Testis (tissue), 3 donors: ENCODE measurements around the gene A1BG. TPM values are rescaled to one million over a fixed set of nuclear protein-coding genes. Genes with fewer than 3 reads are reported as not detected.

ENCODE experiments used
- DNase-seq: peaks from one replicate; pipeline ENCODE4 v3.0.0-alpha.2; 2019
- H3K27ac ChIP-seq, 2 donors: fragments of 200-600 bp; sonication (generic); one replicate each; pipeline ENCODE4 v1.5.1; 2019
- H3K27me3 ChIP-seq: fragments of 200-600 bp; sonication (generic); one replicate; pipeline ENCODE4 v1.5.1; 2019
- H3K36me3 ChIP-seq: fragments of 200-600 bp; sonication (generic); one replicate; pipeline ENCODE4 v1.5.1; 2017; ENCODE audit warnings: low read depth; ENCODE audit errors: missing control alignments
- H3K4me1 ChIP-seq: fragments of 200-600 bp; sonication (generic); one replicate; pipeline ENCODE4 v1.5.1; 2019
- H3K4me3 ChIP-seq, 2 donors: fragments of 200-600 bp; sonication (generic); one replicate each; pipeline ENCODE4 v1.5.1; 2017 to 2019
- H3K9me3 ChIP-seq: fragments of 200-600 bp; sonication (generic); one replicate; pipeline ENCODE4 v1.5.1; 2017
- POLR2A ChIP-seq: fragments of 450-650 bp; IDR thresholded peaks from one replicate; pipeline ENCODE4 v1.6.1; 2017; ENCODE audit warnings: antibody characterized with exemption, mild to moderate bottlenecking, moderate library complexity
- WGBS, 2 donors: methylation state at CpG; one replicate each; pipeline ENCODE4 v1.1.5; 2018; 5-methylcytosine and 5-hydroxymethylcytosine counted together
- intact Hi-C: fragments of 100-400 bp; cut with DNase I; formaldehyde crosslinking; loops from one replicate; pipeline ENCODE4 v1.15.1; 2023; ENCODE audit warnings: low total_unique reads
- polyA plus RNA-seq: library from polyadenylated mRNA; stranded (reverse); fragments of 350-450 nt; fragmentation: Illumina TruSeq; extraction: RNeasy Lipid Tissue Mini Kit (QIAGEN cat#74804); gene quantifications from one replicate; pipeline ENCODE4 v1.2.3, GENCODE V29; 2014; ENCODE audit warnings: low read depth, low replicate concordance; ENCODE audit not compliant: insufficient read depth
- total RNA-seq, 2 donors: library from RNA; depleted of rRNA; stranded (reverse); fragments of >200 nt; gene quantifications; one replicate each; pipeline ENCODE4 v1.2.3, GENCODE V29; 2016
- TF ChIP-seq, protein P1 (sequence below), 3 experiments: fragments of 450-650 bp in 2 of 3; fragments of 200-600 bp in 1 of 3; sonication (generic) in 1 of 3; IDR thresholded peaks; one replicate each; pipeline ENCODE4 v1.5.1; 2016 to 2019; ENCODE audit warnings: antibody characterized with exemption in 3 of 3, mild to moderate bottlenecking in 2 of 3, moderate library complexity in 1 of 3

The A1BG gene
- total and polyA plus RNA-seq, 3 donors from 2014 or later: 3.5 to 13.1 (median 4.5) TPM

DNA sequence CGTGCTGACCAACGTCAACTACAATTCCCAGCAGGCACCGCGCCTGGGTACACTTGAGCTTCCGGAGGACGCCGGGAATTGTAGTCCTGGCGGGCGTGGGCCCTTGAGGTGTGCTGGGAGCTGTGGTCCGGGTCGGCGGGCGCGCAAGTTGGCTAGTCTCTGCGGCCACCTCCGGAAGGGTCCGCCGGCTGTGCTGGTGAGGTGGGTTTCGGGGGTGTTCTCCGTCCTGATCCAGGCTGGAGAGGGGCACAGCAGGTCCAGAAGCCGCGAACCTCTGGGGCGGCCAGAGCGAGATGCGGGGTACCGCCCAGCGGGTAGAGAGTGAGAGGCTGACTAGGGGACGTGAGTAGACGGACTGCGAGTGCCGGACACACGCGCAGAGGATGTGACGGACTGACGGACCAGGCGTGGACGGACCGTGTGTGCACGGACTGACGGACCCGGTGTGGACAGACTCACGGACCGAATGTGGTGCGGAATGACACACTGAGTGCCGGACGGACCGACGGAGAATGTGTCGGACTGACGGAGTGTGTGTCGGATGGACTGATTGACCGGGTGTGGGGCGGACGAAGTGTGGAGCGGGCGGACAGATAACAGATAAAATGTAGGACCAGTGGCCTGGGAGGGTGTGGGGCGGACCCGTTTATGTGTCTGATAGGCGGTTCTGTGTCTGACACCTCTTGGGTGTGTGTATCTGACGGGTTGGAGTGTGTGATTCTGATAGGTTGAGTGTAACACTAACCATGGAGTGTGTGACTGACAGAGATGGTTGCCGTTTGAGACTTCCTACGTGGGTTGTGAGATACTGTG lies 26.2 kb downstream of the A1BG start, which contains the start of gene ZSCAN22:
TSS of gene ZSCAN22 (plus strand) at position 81 of the 813 bp plus-strand sequence. CDS start 7,809 bp downstream, outside the sequence.
- Histone ChIP-seq H3K4me3 (peak within 1 kb of the TSS; percentile 77 to 80), H3K4me1 (peaks cover 15% of the 10 kb centered on the region), H3K27me3 (no peaks in the 10 kb centered on the region), H3K27ac (peak within 1 kb of the TSS; percentile 61 to 92), H3K36me3 (no peaks in the 10 kb centered on the region), H3K9me3 (no peaks in the 10 kb centered on the region)
- intact Hi-C loops: no loop called here
- 0% methylated on average over 47 to 62 of the region's 62 CpGs for whole genome bisulfite sequencing, 2 donors
- DNase-seq: peak; percentile 100
- TF ChIP-seq POLR2A: no peak
- TF ChIP-seq, protein P1, sequence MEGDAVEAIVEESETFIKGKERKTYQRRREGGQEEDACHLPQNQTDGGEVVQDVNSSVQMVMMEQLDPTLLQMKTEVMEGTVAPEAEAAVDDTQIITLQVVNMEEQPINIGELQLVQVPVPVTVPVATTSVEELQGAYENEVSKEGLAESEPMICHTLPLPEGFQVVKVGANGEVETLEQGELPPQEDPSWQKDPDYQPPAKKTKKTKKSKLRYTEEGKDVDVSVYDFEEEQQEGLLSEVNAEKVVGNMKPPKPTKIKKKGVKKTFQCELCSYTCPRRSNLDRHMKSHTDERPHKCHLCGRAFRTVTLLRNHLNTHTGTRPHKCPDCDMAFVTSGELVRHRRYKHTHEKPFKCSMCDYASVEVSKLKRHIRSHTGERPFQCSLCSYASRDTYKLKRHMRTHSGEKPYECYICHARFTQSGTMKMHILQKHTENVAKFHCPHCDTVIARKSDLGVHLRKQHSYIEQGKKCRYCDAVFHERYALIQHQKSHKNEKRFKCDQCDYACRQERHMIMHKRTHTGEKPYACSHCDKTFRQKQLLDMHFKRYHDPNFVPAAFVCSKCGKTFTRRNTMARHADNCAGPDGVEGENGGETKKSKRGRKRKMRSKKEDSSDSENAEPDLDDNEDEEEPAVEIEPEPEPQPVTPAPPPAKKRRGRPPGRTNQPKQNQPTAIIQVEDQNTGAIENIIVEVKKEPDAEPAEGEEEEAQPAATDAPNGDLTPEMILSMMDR (IDR thresholded peaks at IDR 0.05): peak in 1 of 3 experiments; percentile 25

- 0 to 5% methylated on average over 9 of the region's 9 CpGs for WGBS, 2 donors
- TF ChIP-seq, protein P1 (IDR thresholded peaks at IDR 0.05): no peak
- TF ChIP-seq POLR2A: no peak
- Histone ChIP-seq H3K4me1 (peaks cover 15% of the 10 kb centered on the region), H3K27ac (peak overlapping the region; percentile 61 to 92), H3K9me3 (no peaks in the 10 kb centered on the region), H3K36me3 (no peaks in the 10 kb centered on the region), H3K4me3 (peak overlapping the region; percentile 77 to 80), H3K27me3 (no peaks in the 10 kb centered on the region)
- DNase-seq: no peak
- intact Hi-C loops: no loop called here
Observed at GRCh38 chr19:58326501-58326913, 26.8 kb downstream of the A1BG start.

DNA sequence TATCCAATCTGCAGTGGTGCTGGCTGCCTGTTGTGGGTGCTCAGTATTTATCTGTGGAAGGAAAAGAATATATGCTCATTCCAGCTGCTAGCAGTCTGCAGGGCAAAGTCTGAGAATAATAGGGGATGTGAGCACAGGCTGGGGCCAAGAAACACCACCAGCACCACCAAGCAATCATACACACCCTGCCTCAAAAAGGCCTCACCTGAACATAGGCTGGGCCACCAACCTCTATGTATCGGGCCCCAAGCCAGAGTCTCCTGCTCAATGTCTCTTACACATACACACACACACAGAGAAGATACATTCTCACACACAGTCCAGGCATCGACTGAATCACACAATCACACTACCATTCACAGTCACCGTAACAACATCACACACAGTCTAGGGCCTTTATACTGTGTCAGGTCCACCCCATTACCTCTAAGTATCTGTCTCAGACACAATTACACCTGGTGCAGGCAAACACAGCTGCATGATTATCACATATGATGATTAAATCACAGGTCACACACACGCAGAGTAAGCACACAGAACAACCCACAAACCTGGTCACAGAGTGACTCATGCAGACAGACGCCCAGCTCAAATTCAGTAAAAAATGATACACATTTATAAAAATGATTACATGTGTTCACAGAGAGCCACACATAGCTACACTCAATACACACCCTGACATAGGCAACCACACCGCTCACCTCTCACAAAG lies 27.8 kb downstream of the A1BG start:
- H3K27me3 ChIP-seq: no peaks in the 10 kb centered on the region
- no peak overlapping the region for H3K27ac ChIP-seq
- DNase-seq: no peak
- intact Hi-C loops: no loop called here
- no peaks in the 10 kb centered on the region for H3K9me3 ChIP-seq
- no peaks in the 10 kb centered on the region for H3K36me3 ChIP-seq
- H3K4me3 ChIP-seq: no peak overlapping the region
- TF ChIP-seq POLR2A: no peak
- TF ChIP-seq, protein P1 (IDR thresholded peaks at IDR 0.05): no peak
- WGBS, 2 donors: 87 to 88% methylated on average over 6 of the region's 6 CpGs
- peaks cover 15% of the 10 kb centered on the region for H3K4me1 ChIP-seq

DNA sequence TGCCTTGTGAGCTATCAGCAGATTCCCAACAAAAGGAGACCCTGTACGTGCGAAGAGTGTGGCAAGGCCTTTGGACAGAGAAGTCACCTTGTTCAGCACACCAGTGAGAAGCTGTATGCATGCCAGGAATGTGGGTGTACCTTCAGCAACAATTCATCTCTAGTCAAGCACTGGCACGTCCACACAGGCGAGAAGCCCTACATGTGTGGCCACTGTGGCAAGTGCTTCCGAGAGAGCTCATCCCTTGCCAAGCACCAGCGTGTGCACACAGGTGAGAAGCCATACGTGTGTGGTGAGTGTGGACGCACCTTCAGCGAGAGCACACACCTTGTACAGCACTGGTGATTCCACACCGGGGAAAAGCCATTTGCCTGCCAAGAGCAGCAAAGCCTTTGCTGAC lies 34.1 kb downstream of the A1BG start:
- H3K36me3 ChIP-seq: no peaks in the 10 kb centered on the region
- 94 to 97% methylated on average over 10 of the region's 10 CpGs for WGBS, 2 donors
- no peaks in the 10 kb centered on the region for H3K4me1 ChIP-seq
- TF ChIP-seq, protein P1 (IDR thresholded peaks at IDR 0.05): no peak
- TF ChIP-seq POLR2A: no peak
- H3K9me3 ChIP-seq: no peaks in the 10 kb centered on the region
- intact Hi-C loops: no loop called here
- H3K27ac ChIP-seq: no peak overlapping the region
- DNase-seq: no peak
- no peak overlapping the region for H3K4me3 ChIP-seq
- no peaks in the 10 kb centered on the region for H3K27me3 ChIP-seq
